AG04450 (cell line): ENCODE data around the gene SETD3. TPM values are rescaled to one million over a fixed set of nuclear protein-coding genes. Genes with fewer than 3 reads are reported as not detected.

ENCODE experiments used
- CTCF ChIA-PET: fragments of 300-600, 350-600 bp; formaldehyde crosslinking; extraction: SDS; loops from one replicate; lab custom pipeline; 2022; ENCODE audit warnings: antibody characterized with exemption, inconsistent platforms; lab: Charles Lee
- POLR2A ChIA-PET: fragments of 350-600 bp; formaldehyde crosslinking; extraction: SDS; loops from one replicate; lab custom pipeline; 2021; ENCODE audit warnings: antibody characterized with exemption, inconsistent platforms; lab: Yijun Ruan, JAX
- DNase-seq: peaks from one replicate; pipeline ENCODE4 v3.0.0-alpha.2; 2011; ENCODE audit warnings: low read depth, low spot score
- H3K27ac ChIP-seq: one replicate; pipeline ENCODE4 v1.5.1; 2012; ENCODE audit warnings: low read depth, low read length, control low read depth
- H3K27me3 ChIP-seq: one replicate; pipeline ENCODE4 v1.6.0; 2012; ENCODE audit warnings: low read length; ENCODE audit not compliant: control insufficient read depth, insufficient read depth
- H3K4me3 ChIP-seq: 2 replicates; pipeline ENCODE4 v1.5.1; 2011; ENCODE audit warnings: mild to moderate bottlenecking, low read depth, low read length, control low read depth
- H3K9me3 ChIP-seq: 2 replicates; pipeline ENCODE4 v1.5.1; 2012; ENCODE audit warnings: low read length; ENCODE audit not compliant: control insufficient read depth, insufficient read depth
- CTCF ChIP-seq: IDR thresholded peaks from 2 replicates; pipeline ENCODE4 v1.5.1; 2011; ENCODE audit warnings: low read depth, low read length, control low read depth, inconsistent platforms
- polyA plus RNA-seq: library from polyadenylated mRNA; depleted of rRNA; stranded (reverse); fragments of >200 nt; gene quantifications from 2 replicates; pipeline ENCODE4 v1.2.3, GENCODE V29; 2011

The SETD3 gene
- polyA plus RNA-seq, 1 experiment: 25.0 TPM

- H3K27ac ChIP-seq: no peak overlapping the region
- CTCF ChIA-PET: interaction anchor here (1.4 to 3.7 kb wide), 2 partner anchors 30 to 34 kb away, joined by 3 to 9 read pairs; no protein-coding TSS in a partner anchor
- POLR2A ChIA-PET: no interaction called here
Measured at GRCh38 chr14:99422228-99423010, 58.2 kb downstream of the SETD3 start.

GRCh38 chr14:99420711-99421110, 59.9 kb downstream of the SETD3 start:
- Histone ChIP-seq H3K27ac (no peak overlapping the region), H3K27me3 (no peaks in the 10 kb centered on the region), H3K4me3 (no peak overlapping the region), H3K9me3 (no peaks in the 10 kb centered on the region)
- no peak for TF ChIP-seq CTCF
- POLR2A ChIA-PET: interaction anchor here (0.6 kb wide), 1 partner anchor 126 kb away, joined by 3 read pairs; no protein-coding TSS in a partner anchor
- CTCF ChIA-PET: interaction anchor here (0.9 kb wide), 1 partner anchor 32 kb away, joined by 3 read pairs; no protein-coding TSS in a partner anchor
- no peak for DNase-seq

More at GRCh38 chr14:99422228-99423010, 58.2 kb downstream of the SETD3 start:
- TF ChIP-seq CTCF: no peak
- Histone ChIP-seq H3K9me3 (no peaks in the 10 kb centered on the region), H3K4me3 (no peak overlapping the region), H3K27me3 (no peaks in the 10 kb centered on the region)
- DNase-seq: no peak

- Histone ChIP-seq H3K9me3 (no peaks in the 10 kb centered on the region), H3K27ac (no peak overlapping the region), H3K4me3 (no peak overlapping the region), H3K27me3 (no peaks in the 10 kb centered on the region)
- ChIA-PET POLR2A (interaction anchor here (0.6 kb wide), 1 partner anchor 127 kb away, joined by 3 read pairs; no protein-coding TSS in a partner anchor), CTCF (interaction anchor here (0.9 to 13.8 kb wide), 3 partner anchors 27 to 100 kb away, joined by 3 to 305 read pairs (median 5); no protein-coding TSS in a partner anchor)
- no peak for TF ChIP-seq CTCF
- DNase-seq: no peak
Measured at GRCh38 chr14:99419905-99420304, 60.8 kb downstream of the SETD3 start.

GRCh38 chr14:99418242-99418641, 62.4 kb downstream of the SETD3 start:
- no peak overlapping the region for H3K27ac ChIP-seq
- CTCF ChIA-PET: interaction anchor here (1.5 to 13.8 kb wide), 3 partner anchors 17 to 98 kb away, joined by 5 to 305 read pairs (median 30); no protein-coding TSS in a partner anchor

More at GRCh38 chr14:99418242-99418641, 62.4 kb downstream of the SETD3 start:
- Histone ChIP-seq H3K9me3 (no peaks in the 10 kb centered on the region), H3K4me3 (no peak overlapping the region), H3K27me3 (no peaks in the 10 kb centered on the region)
- TF ChIP-seq CTCF: no peak
- DNase-seq: no peak
- POLR2A ChIA-PET: no interaction called here
